Body of pancreas (tissue), 4 donors: ENCODE results near the gene C1R.

ENCODE experiments used
- POLR2A ChIP-seq, 3 donors: fragments of 450-650 bp; IDR thresholded peaks; one replicate each; pipeline ENCODE4 v1.6.1; 2016; ENCODE audit warnings: antibody characterized with exemption in 3 of 3, mild to moderate bottlenecking in 2 of 3
- TF ChIP-seq, protein P1 (sequence below), 7 experiments: fragments of 450-650 bp in 4 of 7; fragments of 200-600 bp in 3 of 7; sonication (generic) in 3 of 7; IDR thresholded peaks; one replicate each; pipeline ENCODE4 v1.5.1; 2016 to 2019; ENCODE audit warnings: antibody characterized with exemption in 7 of 7

DNA sequence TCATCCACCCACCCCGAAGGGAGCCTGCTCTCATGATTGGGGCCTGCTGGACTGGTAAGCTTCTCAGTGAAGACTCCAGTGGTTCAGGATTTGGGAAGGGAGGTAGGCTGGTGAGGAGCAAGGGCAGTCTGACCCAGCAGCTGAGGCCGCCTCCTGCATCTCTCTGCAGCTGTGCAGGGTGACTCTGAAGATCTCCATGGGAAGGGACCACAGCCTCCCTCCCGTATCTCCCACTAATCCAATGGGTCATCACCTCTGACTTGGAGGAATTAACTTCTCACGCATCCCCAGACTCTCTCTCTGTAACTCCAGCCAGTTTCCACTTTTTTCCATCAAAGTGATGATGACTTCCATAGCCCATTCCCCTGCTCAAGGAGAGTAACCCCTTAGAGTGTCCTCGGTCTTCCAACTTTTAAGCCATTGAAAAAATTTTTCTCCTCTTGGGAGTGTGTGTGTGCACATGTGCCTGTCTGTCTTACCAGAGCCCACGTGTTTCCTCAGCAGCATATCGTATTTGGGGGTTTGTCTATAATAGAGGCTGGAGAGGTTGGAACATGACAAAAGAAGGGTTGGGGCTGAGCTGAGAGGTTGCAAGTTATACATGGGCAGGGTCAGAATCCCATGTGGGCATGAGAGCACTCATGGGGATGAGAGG is 49.2 kb upstream of the C1R start:
- TF ChIP-seq, protein P1, sequence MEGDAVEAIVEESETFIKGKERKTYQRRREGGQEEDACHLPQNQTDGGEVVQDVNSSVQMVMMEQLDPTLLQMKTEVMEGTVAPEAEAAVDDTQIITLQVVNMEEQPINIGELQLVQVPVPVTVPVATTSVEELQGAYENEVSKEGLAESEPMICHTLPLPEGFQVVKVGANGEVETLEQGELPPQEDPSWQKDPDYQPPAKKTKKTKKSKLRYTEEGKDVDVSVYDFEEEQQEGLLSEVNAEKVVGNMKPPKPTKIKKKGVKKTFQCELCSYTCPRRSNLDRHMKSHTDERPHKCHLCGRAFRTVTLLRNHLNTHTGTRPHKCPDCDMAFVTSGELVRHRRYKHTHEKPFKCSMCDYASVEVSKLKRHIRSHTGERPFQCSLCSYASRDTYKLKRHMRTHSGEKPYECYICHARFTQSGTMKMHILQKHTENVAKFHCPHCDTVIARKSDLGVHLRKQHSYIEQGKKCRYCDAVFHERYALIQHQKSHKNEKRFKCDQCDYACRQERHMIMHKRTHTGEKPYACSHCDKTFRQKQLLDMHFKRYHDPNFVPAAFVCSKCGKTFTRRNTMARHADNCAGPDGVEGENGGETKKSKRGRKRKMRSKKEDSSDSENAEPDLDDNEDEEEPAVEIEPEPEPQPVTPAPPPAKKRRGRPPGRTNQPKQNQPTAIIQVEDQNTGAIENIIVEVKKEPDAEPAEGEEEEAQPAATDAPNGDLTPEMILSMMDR (IDR thresholded peaks at IDR 0.05) = no peak
- TF ChIP-seq POLR2A (IDR thresholded peaks at IDR 0.05) = no peak
